ENCODE measurements around the gene MYLK.
"Not testable (repeated sequence)": the region's sequence is repeated elsewhere in the genome, so short reads cannot be mapped to it uniquely, and the experiment has no call there.

MYLK gene

DNA sequence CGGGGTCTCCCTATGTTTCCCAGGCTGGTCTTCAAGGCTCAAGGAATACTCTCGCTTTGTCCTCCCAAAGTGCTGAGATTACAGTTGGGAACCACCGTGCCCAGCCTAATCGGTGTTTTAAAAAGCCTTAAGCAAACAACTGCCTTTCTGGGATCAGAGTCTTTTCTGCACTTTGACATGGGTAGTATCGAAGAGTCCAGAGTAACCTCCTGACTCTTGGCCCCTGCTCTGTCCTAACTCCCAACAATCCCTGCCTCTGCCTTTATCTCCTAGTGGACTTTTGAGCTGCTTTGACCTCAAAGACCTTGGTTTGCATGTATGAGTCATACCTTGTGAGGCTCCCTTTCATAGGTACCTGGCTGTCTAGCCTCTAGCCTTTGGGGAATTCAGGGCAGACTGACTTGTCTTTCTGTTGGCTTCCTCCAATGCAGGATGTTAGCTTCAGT is 278.3 kb downstream of the MYLK start:
- no CpG with 5 or more reads among the region's 5 CpGs for WGBS, 2 donors (ENCODE audit: extremely low coverage in 2 of 2, insufficient read length in 2 of 2, insufficient replicate concordance in 1 of 2)

DNA sequence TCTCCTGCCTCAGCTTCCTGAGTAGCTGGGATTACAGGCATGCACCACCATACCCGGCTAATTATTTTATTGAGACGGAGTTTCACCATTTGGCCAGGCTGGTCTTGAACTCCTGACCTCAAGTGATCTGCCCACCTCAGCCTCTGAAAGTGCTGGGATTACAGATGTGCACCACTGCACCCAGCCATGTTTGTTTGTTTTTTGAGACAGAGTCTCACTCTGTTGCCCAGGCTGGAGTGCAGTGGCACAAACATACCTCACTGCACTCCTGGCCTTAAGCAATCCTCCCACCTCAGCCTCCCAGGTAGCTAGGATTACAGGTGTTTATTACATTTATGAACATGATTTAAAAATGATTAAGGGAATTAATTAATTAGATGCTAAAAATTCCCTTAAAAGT is 281.0 kb downstream of the MYLK start:
- H3K18ac ChIP-seq (ENCODE audit: low read length); H3K4me2 ChIP-seq (ENCODE audit: insufficient read depth, low read length, poor library complexity, severe bottlenecking); H2BK12ac ChIP-seq (ENCODE audit: low read length); H2AFZ ChIP-seq (ENCODE audit: low read length); H3K9me3 ChIP-seq (replicated peaks in 1 of 2; ENCODE audit: control insufficient read depth in 2 of 2, insufficient read depth in 1 of 2, low read depth in 1 of 2, low read length in 2 of 2); H3K23ac ChIP-seq (ENCODE audit: low read depth, low read length, poor library complexity); H3K14ac ChIP-seq (ENCODE audit: low read length); H2AK5ac ChIP-seq (ENCODE audit: low read depth, low read length); H4K91ac ChIP-seq (ENCODE audit: low read depth, low read length, poor library complexity); H3K4me1 ChIP-seq (ENCODE audit: control insufficient read depth in 2 of 2, insufficient read depth in 1 of 2, low read depth in 1 of 2, low read length in 2 of 2); H3K4ac ChIP-seq (ENCODE audit: low read length); H4K8ac ChIP-seq (ENCODE audit: low read depth, low read length); H2BK120ac ChIP-seq (ENCODE audit: low read depth, low read length); H3K4me3 ChIP-seq (ENCODE audit: low read length in 2 of 2); H2BK5ac ChIP-seq (ENCODE audit: low read length); DNase-seq (ENCODE audit: low spot score); H3K27ac ChIP-seq (replicated peaks; ENCODE audit: low read length); H2BK15ac ChIP-seq (ENCODE audit: low read length); H3K27me3 ChIP-seq (ENCODE audit: control insufficient read depth in 3 of 3, insufficient read depth in 3 of 3, low read depth in 1 of 3, low read length in 3 of 3); H3K9ac ChIP-seq (ENCODE audit: low read depth, low read length, poor library complexity); H3K79me1 ChIP-seq (ENCODE audit: low read depth, low read length): not testable (repeated sequence)
- peaks cover 2 to 17% of the 10 kb centered on the region in 2 donors for H3K36me3 ChIP-seq (replicated peaks in 1 of 2; ENCODE audit: control insufficient read depth in 2 of 2, insufficient read depth in 2 of 2, low read length in 2 of 2)
- WGBS, 2 donors (ENCODE audit: extremely low coverage in 2 of 2, insufficient read length in 2 of 2, insufficient replicate concordance in 1 of 2) = no CpG with 5 or more reads among the region's 2 CpGs

More for the DNA sequence above, 278.3 kb downstream of the MYLK start:
- Histone ChIP-seq H3K36me3 (replicated peaks in 1 of 2; ENCODE audit: control insufficient read depth in 2 of 2, insufficient read depth in 2 of 2, low read length in 2 of 2) (peaks cover 5 to 28% of the 10 kb centered on the region in 2 donors), H4K91ac (ENCODE audit: low read depth, low read length, poor library complexity) (no peak overlapping the region), H2BK5ac (ENCODE audit: low read length) (no peak overlapping the region), H2BK15ac (ENCODE audit: low read length) (no peak overlapping the region), H2AFZ (ENCODE audit: low read length) (no peak overlapping the region), H3K27ac (replicated peaks; ENCODE audit: low read length) (no peak overlapping the region), H3K9me3 (replicated peaks in 1 of 2; ENCODE audit: control insufficient read depth in 2 of 2, insufficient read depth in 1 of 2, low read depth in 1 of 2, low read length in 2 of 2) (no peaks in the 10 kb centered on the region), H2AK5ac (ENCODE audit: low read depth, low read length) (no peak overlapping the region), H3K4me1 (ENCODE audit: control insufficient read depth in 2 of 2, insufficient read depth in 1 of 2, low read depth in 1 of 2, low read length in 2 of 2) (no peaks in the 10 kb centered on the region), H3K23ac (ENCODE audit: low read depth, low read length, poor library complexity) (no peak overlapping the region), H3K4ac (ENCODE audit: low read length) (no peak overlapping the region), H3K79me1 (ENCODE audit: low read depth, low read length) (peaks cover 2% of the 10 kb centered on the region), H3K14ac (ENCODE audit: low read length) (no peak overlapping the region), H3K4me3 (ENCODE audit: low read length in 2 of 2) (no peak overlapping the region), H2BK12ac (ENCODE audit: low read length) (no peak overlapping the region), H2BK120ac (ENCODE audit: low read depth, low read length) (no peak overlapping the region), H3K4me2 (ENCODE audit: insufficient read depth, low read length, poor library complexity, severe bottlenecking) (no peak overlapping the region), H3K27me3 (ENCODE audit: control insufficient read depth in 3 of 3, insufficient read depth in 3 of 3, low read depth in 1 of 3, low read length in 3 of 3) (peaks cover 0 to 2% (median 0%) of the 10 kb centered on the region in 3 experiments), H4K8ac (ENCODE audit: low read depth, low read length) (no peak overlapping the region), H3K9ac (ENCODE audit: low read depth, low read length, poor library complexity) (no peak overlapping the region), H3K18ac (ENCODE audit: low read length) (no peak overlapping the region)
- DNase-seq (ENCODE audit: low spot score) = no peak

DNA sequence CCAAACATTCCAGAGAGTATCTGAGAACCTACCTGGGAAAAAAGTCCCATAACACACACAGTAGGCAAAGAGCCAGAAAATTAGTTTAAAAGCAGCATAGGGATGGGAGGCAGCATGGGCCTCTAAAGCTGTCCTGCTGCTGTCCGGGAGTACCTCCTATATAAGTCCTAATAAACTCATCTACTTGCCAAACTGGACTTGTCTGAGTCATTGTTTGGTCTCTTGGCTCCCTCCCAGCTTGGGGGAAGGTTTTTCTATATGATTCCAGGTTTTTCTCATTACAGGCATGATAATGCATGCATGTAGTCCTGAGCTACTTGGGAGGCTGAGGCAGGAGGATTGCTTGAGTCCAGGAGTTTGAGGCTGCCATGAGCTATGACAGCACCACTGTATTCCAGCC is 281.8 kb downstream of the MYLK start:
- Histone ChIP-seq H2BK5ac (ENCODE audit: low read length) (no peak overlapping the region), H3K36me3 (replicated peaks in 1 of 2; ENCODE audit: control insufficient read depth in 2 of 2, insufficient read depth in 2 of 2, low read length in 2 of 2) (peaks cover 2 to 17% of the 10 kb centered on the region in 2 donors), H3K4me1 (ENCODE audit: control insufficient read depth in 2 of 2, insufficient read depth in 1 of 2, low read depth in 1 of 2, low read length in 2 of 2) (no peaks in the 10 kb centered on the region), H4K91ac (ENCODE audit: low read depth, low read length, poor library complexity) (no peak overlapping the region), H3K4me3 (ENCODE audit: low read length in 2 of 2) (no peak overlapping the region), H3K14ac (ENCODE audit: low read length) (no peak overlapping the region), H2AK5ac (ENCODE audit: low read depth, low read length) (no peak overlapping the region), H4K8ac (ENCODE audit: low read depth, low read length) (no peak overlapping the region), H2BK12ac (ENCODE audit: low read length) (no peak overlapping the region), H3K4me2 (ENCODE audit: insufficient read depth, low read length, poor library complexity, severe bottlenecking) (no peak overlapping the region), H3K27me3 (ENCODE audit: control insufficient read depth in 3 of 3, insufficient read depth in 3 of 3, low read depth in 1 of 3, low read length in 3 of 3) (no peaks in the 10 kb centered on the region), H3K27ac (replicated peaks; ENCODE audit: low read length) (no peak overlapping the region), H3K23ac (ENCODE audit: low read depth, low read length, poor library complexity) (no peak overlapping the region), H3K18ac (ENCODE audit: low read length) (no peak overlapping the region), H3K9ac (ENCODE audit: low read depth, low read length, poor library complexity) (no peak overlapping the region), H3K9me3 (replicated peaks in 1 of 2; ENCODE audit: control insufficient read depth in 2 of 2, insufficient read depth in 1 of 2, low read depth in 1 of 2, low read length in 2 of 2) (no peaks in the 10 kb centered on the region), H3K4ac (ENCODE audit: low read length) (no peak overlapping the region), H2BK120ac (ENCODE audit: low read depth, low read length) (no peak overlapping the region), H2AFZ (ENCODE audit: low read length) (no peak overlapping the region), H2BK15ac (ENCODE audit: low read length) (no peak overlapping the region), H3K79me1 (ENCODE audit: low read depth, low read length) (no peaks in the 10 kb centered on the region)
- no CpG with 5 or more reads among the region's 1 CpG for WGBS, 2 donors (ENCODE audit: extremely low coverage in 2 of 2, insufficient read length in 2 of 2, insufficient replicate concordance in 1 of 2)
- no peak for DNase-seq (ENCODE audit: low spot score)

DNA sequence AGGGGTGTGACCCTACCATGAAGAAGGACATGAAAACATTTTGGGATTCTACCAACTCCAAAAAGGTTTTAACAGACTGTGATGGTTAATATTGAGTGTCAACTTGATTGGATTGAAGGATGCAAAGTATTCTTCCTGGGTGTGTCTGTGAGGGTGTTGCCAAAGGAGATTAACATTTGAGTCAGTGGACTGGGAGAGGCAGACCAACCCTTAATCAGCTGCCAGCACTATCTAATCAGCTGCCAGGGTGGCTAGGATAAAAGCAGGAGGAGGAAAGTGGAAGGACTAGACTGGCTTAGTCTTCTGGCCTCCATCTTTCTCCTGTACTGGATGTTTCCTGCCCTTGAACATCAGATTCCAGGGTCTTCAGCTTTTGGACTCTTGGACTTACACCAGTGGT is 283.3 kb downstream of the MYLK start:
- H2AFZ ChIP-seq (ENCODE audit: low read length); H2BK15ac ChIP-seq (ENCODE audit: low read length); H3K14ac ChIP-seq (ENCODE audit: low read length); H4K91ac ChIP-seq (ENCODE audit: low read depth, low read length, poor library complexity); H3K79me1 ChIP-seq (ENCODE audit: low read depth, low read length); H3K4me3 ChIP-seq (ENCODE audit: low read length in 2 of 2); H3K4ac ChIP-seq (ENCODE audit: low read length); H2AK5ac ChIP-seq (ENCODE audit: low read depth, low read length); H4K8ac ChIP-seq (ENCODE audit: low read depth, low read length); DNase-seq (ENCODE audit: low spot score); H3K9ac ChIP-seq (ENCODE audit: low read depth, low read length, poor library complexity); H3K18ac ChIP-seq (ENCODE audit: low read length); H3K27me3 ChIP-seq (ENCODE audit: control insufficient read depth in 3 of 3, insufficient read depth in 3 of 3, low read depth in 1 of 3, low read length in 3 of 3); H3K36me3 ChIP-seq (replicated peaks in 1 of 2; ENCODE audit: control insufficient read depth in 2 of 2, insufficient read depth in 2 of 2, low read length in 2 of 2); H2BK5ac ChIP-seq (ENCODE audit: low read length); H3K27ac ChIP-seq (replicated peaks; ENCODE audit: low read length); H3K9me3 ChIP-seq (replicated peaks in 1 of 2; ENCODE audit: control insufficient read depth in 2 of 2, insufficient read depth in 1 of 2, low read depth in 1 of 2, low read length in 2 of 2); H3K4me2 ChIP-seq (ENCODE audit: insufficient read depth, low read length, poor library complexity, severe bottlenecking); H2BK120ac ChIP-seq (ENCODE audit: low read depth, low read length); H3K23ac ChIP-seq (ENCODE audit: low read depth, low read length, poor library complexity); H2BK12ac ChIP-seq (ENCODE audit: low read length); H3K4me1 ChIP-seq (ENCODE audit: control insufficient read depth in 2 of 2, insufficient read depth in 1 of 2, low read depth in 1 of 2, low read length in 2 of 2): not testable (repeated sequence)

Measured in neuronal stem cell (in vitro differentiated cells).